8988T (cell line): ENCODE measurements around the gene BLM.

Source experiments
- DNase-seq: peaks from one replicate; pipeline ENCODE4 v3.0.0; 2011

BLM gene

GRCh38 chr15:90857337-90857736, 140.2 kb downstream of the BLM start:
- no peak for DNase-seq

GRCh38 chr15:90857883-90858443, 140.8 kb downstream of the BLM start:
- DNase-seq = no peak

- DNase-seq = no peak
Measured at GRCh38 chr15:90859234-90860131, 142.3 kb downstream of the BLM start.

- no peak for DNase-seq
Measured at GRCh38 chr15:90860450-90860849, 143.3 kb downstream of the BLM start.

- DNase-seq = no peak
Measured at GRCh38 chr15:90860942-90861675, 144.0 kb downstream of the BLM start.

- DNase-seq = no peak
Measured at GRCh38 chr15:90862487-90862886, 145.3 kb downstream of the BLM start.

- DNase-seq = no peak
Measured at GRCh38 chr15:90862964-90863778, 146.0 kb downstream of the BLM start.

- DNase-seq = no peak
Measured at GRCh38 chr15:90863987-90864386, 146.8 kb downstream of the BLM start.

- DNase-seq = no peak
Measured at GRCh38 chr15:90864507-90864906, 147.4 kb downstream of the BLM start.

GRCh38 chr15:90865702-90866101, 148.6 kb downstream of the BLM start:
- no peak for DNase-seq
